Activated naive CD4-positive, alpha-beta T cell treated with anti-CD3 and anti-CD28 coated beads for 36 hours (primary cell): Measurements from ENCODE around the gene ADSS1. TPM values are rescaled to one million over a fixed set of nuclear protein-coding genes. Genes with fewer than 3 reads are reported as not detected.

Experiments used
- CTCF ChIA-PET: fragments of 350-600 bp; sonication (Branson Sonifier 250); formaldehyde crosslinking; loops from one replicate; lab custom pipeline; 2021; ENCODE audit warnings: antibody characterized with exemption; lab: Charles Lee
- DNase-seq: peaks from one replicate; pipeline ENCODE4 v3.0.0-alpha.2; 2020
- H3K27ac Mint-ChIP-seq: one replicate; pipeline ENCODE4 v1.8.0; 2021; ENCODE audit warnings: mild to moderate bottlenecking, mixed read lengths
- H3K27me3 Mint-ChIP-seq: one replicate; pipeline ENCODE4 v1.8.0; 2021; ENCODE audit warnings: low read depth, mixed read lengths
- H3K36me3 Mint-ChIP-seq: one replicate; pipeline ENCODE4 v1.8.0; 2021; ENCODE audit warnings: low read depth, mixed read lengths
- H3K4me1 Mint-ChIP-seq: one replicate; pipeline ENCODE4 v1.8.0; 2021; ENCODE audit warnings: low read depth, mixed read lengths
- H3K4me3 Mint-ChIP-seq: one replicate; pipeline ENCODE4 v1.8.0; 2021; ENCODE audit warnings: mild to moderate bottlenecking, moderate library complexity, mixed read lengths
- H3K9me3 Mint-ChIP-seq: one replicate; pipeline ENCODE4 v1.8.0; 2021; ENCODE audit warnings: mixed read lengths
- intact Hi-C: fragments of 100-400 bp; cut with micrococcal nuclease; formaldehyde crosslinking; loops from one replicate; pipeline ENCODE4 v1.15.1; 2023
- total RNA-seq, 2 experiments: library from RNA; stranded (reverse); gene quantifications; one replicate each; pipeline ENCODE4 v1.2.3, GENCODE V29; 2021

Gene ADSS1
- total RNA-seq, 2 experiments from 2014 or later: 5.1 to 5.5 TPM

DNA sequence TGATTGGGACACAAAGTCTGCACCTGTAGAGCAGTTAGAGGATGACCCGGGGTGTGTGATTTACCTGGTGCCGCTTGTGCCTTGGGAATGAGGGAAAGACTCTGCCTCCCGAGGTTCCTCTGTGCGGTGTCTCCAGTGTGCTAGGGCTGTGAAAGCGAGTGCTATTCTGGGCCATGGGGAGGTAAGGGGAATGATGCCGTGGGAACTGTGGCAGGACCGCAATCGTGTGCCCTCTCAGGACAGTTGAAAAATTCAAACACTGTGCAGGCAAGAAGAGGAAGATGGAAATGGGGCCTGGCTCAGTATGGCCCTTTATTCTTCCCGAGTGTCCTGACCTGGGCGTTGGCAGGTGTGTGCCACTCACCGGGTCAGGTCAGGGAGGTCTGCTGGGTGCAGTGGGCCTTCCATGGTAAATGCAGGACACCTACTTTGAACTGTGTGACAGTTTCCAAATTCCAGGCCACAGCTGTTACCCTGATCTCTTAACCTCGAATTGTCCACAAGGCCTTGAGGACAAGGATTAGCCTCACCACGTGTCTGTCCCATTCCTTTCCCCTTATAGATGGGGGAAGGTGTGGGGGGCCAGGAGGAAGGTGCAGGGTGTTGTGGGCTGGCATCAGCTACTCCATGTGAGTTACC lies 30.3 kb downstream of the ADSS1 start:
- peak overlapping the region; percentile 69 for H3K27ac Mint-ChIP-seq
- no peak for DNase-seq
- intact Hi-C loops: loop anchor here (5.0 to 10.0 kb wide), 2 partner anchors 310 to 1977 kb away; partner anchors contain the start of genes GPR132 and TRAF3
- peaks cover 14% of the 10 kb centered on the region for H3K36me3 Mint-ChIP-seq
- peaks cover 32% of the 10 kb centered on the region for H3K4me1 Mint-ChIP-seq
- CTCF ChIA-PET: interaction anchor here (0.6 to 3.6 kb wide), 4 partner anchors 10 to 827 kb away, joined by 3 to 20 read pairs (median 4); no protein-coding TSS in a partner anchor
- no peaks in the 10 kb centered on the region for H3K27me3 Mint-ChIP-seq
- H3K4me3 Mint-ChIP-seq: peak overlapping the region; percentile 91
- H3K9me3 Mint-ChIP-seq: no peaks in the 10 kb centered on the region

DNA sequence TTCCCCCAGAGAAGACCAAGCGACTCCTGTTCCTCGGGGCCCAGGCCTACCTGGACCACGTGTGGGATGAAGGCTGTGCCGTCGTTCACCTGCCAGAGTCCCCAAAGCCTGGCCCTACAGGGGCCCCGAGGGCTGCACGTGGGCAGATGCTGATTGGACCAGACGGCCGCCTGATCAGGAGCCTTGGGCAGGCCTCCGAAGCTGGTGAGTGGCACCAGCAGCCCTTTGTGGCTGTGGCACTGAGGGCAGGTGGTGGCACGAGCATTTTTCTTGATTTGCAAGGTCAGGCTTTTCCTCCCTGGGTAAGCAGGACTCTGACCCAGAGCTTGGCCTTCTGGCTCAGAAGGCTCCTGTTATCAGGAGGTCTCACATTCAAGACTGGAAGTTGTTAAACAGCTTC lies 31.6 kb downstream of the ADSS1 start:
- Mint-ChIP-seq H3K27me3 (no peaks in the 10 kb centered on the region), H3K4me1 (peaks cover 32% of the 10 kb centered on the region), H3K27ac (no peak overlapping the region), H3K4me3 (no peak overlapping the region), H3K36me3 (peaks cover 16% of the 10 kb centered on the region), H3K9me3 (no peaks in the 10 kb centered on the region)
- CTCF ChIA-PET: interaction anchor here (1.2 kb wide), 1 partner anchor 13 kb away, joined by 4 read pairs; no protein-coding TSS in a partner anchor
- DNase-seq: no peak
- intact Hi-C loops: loop anchor here (10.0 kb wide), 1 partner anchor 309 kb away; the partner anchor contains the start of gene GPR132

DNA sequence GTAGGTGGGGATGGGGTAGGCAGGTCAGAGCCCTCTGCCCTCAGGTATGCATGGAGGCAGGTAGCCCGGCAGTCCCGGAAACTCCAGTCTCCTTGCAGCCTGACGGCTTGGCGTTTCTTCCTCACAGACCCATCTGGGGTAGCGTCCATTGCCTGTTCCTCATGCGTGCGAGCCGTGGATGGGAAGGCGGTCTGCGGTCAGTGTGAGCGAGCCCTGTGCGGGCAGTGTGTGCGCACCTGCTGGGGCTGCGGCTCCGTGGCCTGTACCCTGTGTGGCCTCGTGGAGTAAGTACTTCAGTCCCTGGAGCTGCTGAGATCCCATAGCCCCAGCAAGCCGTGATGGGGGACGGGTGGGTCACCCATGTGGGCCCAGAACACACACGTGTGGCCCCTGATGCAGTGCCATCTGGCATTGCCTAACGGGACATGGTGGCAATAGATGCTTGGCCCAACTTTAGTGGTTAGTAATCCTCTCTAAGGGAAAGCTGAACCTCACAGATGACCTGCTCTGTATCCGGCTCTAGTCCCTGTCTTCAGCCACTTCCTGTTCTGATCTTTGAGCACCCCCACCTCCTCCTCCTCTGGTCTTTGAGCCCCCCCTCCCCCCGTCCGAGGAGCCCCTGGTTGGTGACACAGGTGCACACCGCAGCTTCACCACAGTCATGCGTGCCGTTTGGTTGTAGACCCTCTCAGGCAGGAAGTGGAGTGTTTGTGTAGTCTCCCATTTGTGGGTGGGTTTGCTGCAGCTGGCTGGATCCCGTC lies 32.6 kb downstream of the ADSS1 start:
- intact Hi-C loops: loop anchor here (10.0 kb wide), 1 partner anchor 308 kb away; the partner anchor contains the start of gene GPR132
- Mint-ChIP-seq H3K36me3 (peaks cover 26% of the 10 kb centered on the region), H3K4me3 (no peak overlapping the region), H3K4me1 (peaks cover 32% of the 10 kb centered on the region), H3K27ac (no peak overlapping the region), H3K27me3 (no peaks in the 10 kb centered on the region), H3K9me3 (no peaks in the 10 kb centered on the region)
- CTCF ChIA-PET: no interaction called here
- no peak for DNase-seq

DNA sequence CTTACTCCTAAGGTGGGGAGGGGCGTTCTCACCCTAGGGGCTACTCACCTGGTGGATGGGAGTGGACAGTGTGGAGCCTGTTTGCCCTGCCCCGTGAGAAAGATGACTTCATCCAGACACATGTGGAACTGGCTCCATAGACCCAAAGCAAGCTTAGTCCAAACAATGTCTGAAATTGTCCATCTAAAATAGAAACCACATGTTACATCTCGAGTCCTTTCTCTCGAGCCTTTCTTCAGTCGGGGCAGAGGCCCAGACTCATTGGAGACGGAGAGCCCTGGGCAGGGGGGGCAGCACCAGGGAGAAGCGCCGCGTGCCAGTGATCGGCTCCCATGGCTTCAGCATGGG lies 33.2 kb downstream of the ADSS1 start:
- Mint-ChIP-seq H3K4me3 (no peak overlapping the region), H3K27me3 (no peaks in the 10 kb centered on the region), H3K9me3 (no peaks in the 10 kb centered on the region), H3K36me3 (peaks cover 30% of the 10 kb centered on the region), H3K4me1 (peaks cover 32% of the 10 kb centered on the region), H3K27ac (no peak overlapping the region)
- no peak for DNase-seq
- intact Hi-C loops: loop anchor here (10.0 kb wide), 1 partner anchor 308 kb away; the partner anchor contains the start of gene GPR132
- CTCF ChIA-PET: no interaction called here

DNA sequence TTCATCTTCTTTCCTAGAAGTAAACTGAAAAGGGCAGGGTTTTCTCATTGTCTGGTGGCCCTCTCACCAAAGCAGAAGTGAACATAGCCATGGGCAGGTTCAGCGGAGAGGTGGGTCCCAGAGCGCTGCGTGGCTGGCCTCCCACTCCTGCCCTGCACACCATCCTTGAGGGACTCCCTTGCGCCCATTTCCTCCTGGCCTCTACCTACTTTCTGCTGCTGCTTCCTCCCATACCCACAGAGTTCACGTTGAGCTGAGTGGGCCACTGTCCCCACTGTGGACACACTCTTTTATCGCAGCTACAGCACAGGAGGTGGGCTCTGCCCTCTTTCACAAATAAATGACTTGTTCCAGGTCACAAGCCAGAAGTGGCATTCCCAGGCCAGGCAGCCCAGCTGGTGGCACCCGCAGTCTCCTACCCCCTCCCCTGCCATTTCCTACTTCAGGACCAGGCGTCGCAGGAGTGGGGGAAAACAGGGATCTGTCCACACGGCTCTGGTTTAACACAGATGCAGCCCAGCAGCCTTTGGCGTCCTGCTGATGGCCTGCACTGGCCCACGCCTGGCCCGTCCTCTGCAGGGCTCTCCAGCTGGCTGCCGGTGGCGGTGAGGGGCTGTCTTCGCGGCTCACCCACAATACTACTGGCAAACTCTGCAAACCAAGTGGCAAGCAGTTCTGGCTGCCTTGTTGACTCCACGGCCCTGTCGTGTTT lies 33.8 kb downstream of the ADSS1 start:
- no peak for DNase-seq
- Mint-ChIP-seq H3K27me3 (no peaks in the 10 kb centered on the region), H3K4me3 (no peak overlapping the region), H3K4me1 (peaks cover 32% of the 10 kb centered on the region), H3K27ac (no peak overlapping the region), H3K36me3 (peaks cover 32% of the 10 kb centered on the region), H3K9me3 (no peaks in the 10 kb centered on the region)
- CTCF ChIA-PET: interaction anchor here (2.6 kb wide), 1 partner anchor 10 kb away, joined by 13 read pairs; no protein-coding TSS in a partner anchor
- intact Hi-C loops: loop anchor here (10.0 kb wide), 1 partner anchor 307 kb away; the partner anchor contains the start of gene GPR132

DNA sequence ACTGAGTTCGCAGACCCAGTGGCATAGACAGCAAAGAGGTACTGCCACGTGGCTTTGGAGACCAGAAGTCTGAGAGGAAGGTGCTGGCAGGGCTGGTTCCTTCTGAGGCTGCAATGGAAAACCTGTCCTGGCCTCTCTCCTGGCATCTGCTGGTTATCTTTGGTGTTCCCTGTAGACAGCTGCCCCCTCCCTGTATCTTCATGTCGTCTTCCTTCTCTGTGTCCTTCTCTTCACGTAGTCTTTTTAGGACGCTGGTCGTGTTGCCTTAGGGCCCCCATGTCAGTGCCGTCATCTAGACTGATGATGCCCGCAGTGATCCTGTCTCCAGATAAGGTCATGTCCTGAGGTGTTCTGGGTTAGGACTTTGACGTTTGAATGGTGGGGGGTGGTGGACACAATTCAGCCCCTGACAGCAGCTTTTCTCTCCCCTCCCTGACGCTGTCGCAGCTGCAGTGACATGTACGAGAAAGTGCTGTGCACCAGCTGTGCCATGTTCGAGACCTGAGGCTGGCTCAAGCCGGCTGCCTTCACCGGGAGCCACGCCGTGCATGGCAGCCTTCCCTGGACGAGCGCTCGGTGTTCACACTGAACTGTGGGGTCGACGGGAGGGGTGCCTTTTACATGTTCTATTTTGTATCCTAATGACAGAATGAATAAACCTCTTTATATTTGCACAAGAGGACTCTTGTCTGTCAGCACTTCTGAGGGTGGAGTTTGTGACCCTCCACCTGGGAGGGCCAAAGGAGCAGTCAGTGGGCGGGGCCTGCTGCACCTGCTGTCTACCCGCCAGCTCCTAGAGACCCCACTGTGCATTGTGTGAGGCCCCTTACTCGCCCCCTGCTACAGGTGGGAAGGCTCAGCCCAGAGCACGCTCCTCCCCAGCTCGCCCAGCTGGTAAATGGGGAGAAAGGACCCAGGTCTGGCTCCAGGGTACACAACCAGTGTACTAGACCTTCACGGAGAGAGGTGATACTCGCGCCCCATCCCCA lies 35.2 kb downstream of the ADSS1 start:
- Mint-ChIP-seq H3K9me3 (no peaks in the 10 kb centered on the region), H3K27me3 (no peaks in the 10 kb centered on the region), H3K4me1 (peaks cover 25% of the 10 kb centered on the region), H3K36me3 (peaks cover 27% of the 10 kb centered on the region), H3K27ac (no peak overlapping the region), H3K4me3 (no peak overlapping the region)
- CTCF ChIA-PET: interaction anchor here (2.6 kb wide), 1 partner anchor 9 kb away, joined by 13 read pairs; no protein-coding TSS in a partner anchor
- no peak for DNase-seq
- intact Hi-C loops: loop anchor here (10.0 kb wide), 1 partner anchor 306 kb away; the partner anchor contains the start of gene GPR132

DNA sequence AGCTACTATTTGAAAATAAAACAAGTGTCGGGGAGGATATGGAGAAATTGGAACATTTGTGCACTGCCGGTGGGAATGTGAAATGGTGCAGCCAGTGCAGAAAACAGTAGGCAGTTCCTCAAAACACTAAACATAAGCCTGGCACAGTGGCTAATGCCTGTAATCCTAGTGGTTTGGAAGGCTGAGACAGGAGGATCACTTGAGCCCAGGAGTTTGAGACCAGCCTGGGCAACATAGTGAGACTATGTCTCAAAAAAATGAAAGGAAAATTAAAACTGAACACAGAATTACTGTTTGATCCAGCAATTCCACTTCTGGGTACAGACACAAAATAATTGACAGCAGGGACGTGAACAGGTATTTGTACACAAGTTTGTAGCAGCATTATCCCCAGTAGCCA lies 41.5 kb downstream of the ADSS1 start:
- DNase-seq: no peak
- CTCF ChIA-PET: interaction anchor here (0.6 to 1.3 kb wide), 3 partner anchors 23 to 60 kb away, joined by 4 to 6 read pairs (median 5); no protein-coding TSS in a partner anchor
- H3K27ac Mint-ChIP-seq: no peak overlapping the region
- peaks cover 19% of the 10 kb centered on the region for H3K36me3 Mint-ChIP-seq
- H3K4me1 Mint-ChIP-seq: peaks cover 7% of the 10 kb centered on the region
- intact Hi-C loops: no loop called here
- H3K4me3 Mint-ChIP-seq: no peak overlapping the region
- H3K27me3 Mint-ChIP-seq: no peaks in the 10 kb centered on the region
- no peaks in the 10 kb centered on the region for H3K9me3 Mint-ChIP-seq

DNA sequence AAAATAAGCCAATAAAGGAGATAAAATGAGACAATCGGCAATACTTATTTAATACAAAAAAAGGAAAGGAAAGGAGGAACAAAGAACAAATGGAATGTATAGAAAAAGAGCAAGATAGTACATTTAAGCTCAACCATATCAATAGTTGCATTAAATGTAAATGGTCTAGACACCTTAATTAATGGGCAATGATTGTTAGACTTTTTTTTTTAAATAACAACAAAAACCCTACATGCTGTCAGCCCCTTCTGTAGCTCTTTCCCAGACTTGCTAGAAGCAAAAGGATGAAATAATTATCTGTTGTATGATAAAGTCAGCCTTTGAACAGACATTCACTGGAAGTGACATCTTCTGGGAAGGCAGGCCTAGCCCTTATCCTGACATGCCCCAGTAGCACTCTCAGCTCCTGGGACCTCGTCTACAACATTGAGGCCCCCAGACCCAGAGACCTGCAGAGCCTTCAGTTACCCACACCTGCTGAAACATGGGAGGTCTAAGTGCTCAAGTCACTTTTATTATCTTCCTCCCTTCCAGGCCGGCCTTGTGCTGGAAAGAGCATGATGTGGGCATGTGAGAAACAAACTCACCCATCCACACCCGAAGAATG lies 42.3 kb downstream of the ADSS1 start:
- Mint-ChIP-seq H3K4me3 (no peak overlapping the region), H3K36me3 (peaks cover 19% of the 10 kb centered on the region), H3K9me3 (peaks cover 4% of the 10 kb centered on the region), H3K4me1 (peaks cover 7% of the 10 kb centered on the region), H3K27me3 (no peaks in the 10 kb centered on the region), H3K27ac (no peak overlapping the region)
- CTCF ChIA-PET: interaction anchor here (0.6 to 1.6 kb wide), 4 partner anchors 14 to 59 kb away, joined by 3 to 7 read pairs (median 4); no protein-coding TSS in a partner anchor
- DNase-seq: no peak
- intact Hi-C loops: no loop called here

DNA sequence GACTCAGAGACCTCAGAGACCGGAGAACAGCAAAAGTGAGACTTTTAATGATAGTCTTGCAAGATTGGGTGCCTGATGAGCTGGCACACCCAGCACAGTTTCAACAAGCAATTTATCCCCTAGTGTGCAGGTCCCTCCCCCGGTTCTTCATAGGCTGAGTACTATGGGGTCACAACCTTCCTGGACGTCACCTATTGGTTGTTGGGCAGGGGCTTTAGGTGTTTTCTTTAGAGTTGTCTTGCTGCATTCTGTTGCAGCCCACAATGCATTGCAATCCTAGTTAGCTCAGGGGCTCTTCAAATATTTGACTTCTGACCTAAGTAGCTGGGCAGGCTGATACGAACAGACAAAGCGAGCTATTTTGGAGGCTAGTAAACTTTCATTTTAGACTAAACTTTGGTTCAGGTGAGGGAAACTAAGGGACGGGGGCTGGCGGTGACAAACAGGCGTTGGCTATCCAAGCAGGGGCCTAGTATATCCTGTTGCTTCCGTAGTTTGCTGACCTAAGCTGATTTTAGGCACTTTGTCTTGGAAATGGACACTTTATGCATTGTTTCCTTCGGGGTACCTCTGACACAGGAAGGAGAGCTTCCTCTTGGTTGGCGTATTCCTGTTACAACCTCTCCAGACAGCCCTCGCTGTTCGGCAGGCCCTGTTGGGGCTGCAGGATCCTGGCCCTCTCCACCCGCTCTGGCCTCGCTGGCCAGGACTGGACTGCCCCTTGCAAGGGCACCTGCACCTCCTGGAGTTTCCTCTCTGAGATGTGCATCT lies 43.0 kb downstream of the ADSS1 start:
- intact Hi-C loops: no loop called here
- Mint-ChIP-seq H3K27me3 (no peaks in the 10 kb centered on the region), H3K27ac (no peak overlapping the region), H3K36me3 (peaks cover 19% of the 10 kb centered on the region), H3K4me3 (no peak overlapping the region), H3K4me1 (peaks cover 7% of the 10 kb centered on the region), H3K9me3 (peaks cover 4% of the 10 kb centered on the region)
- no peak for DNase-seq
- CTCF ChIA-PET: interaction anchor here (0.6 to 1.9 kb wide), 4 partner anchors 8 to 59 kb away, joined by 4 to 13 read pairs (median 6); no protein-coding TSS in a partner anchor

DNA sequence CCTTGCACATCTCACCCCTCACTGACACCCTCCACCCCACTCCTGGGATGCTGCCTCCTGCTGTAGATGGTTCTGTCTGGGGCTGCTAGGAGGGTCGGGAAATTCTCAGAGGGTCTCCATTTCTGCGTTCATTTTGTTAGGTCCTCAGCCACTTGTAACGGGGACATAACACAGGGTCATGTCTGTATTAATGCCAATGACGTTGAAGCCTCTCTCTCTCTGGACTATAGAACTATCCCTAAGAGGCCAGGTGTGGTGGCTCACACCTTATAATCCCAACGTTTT lies 43.5 kb downstream of the ADSS1 start:
- Mint-ChIP-seq H3K27ac (no peak overlapping the region), H3K4me1 (peaks cover 7% of the 10 kb centered on the region), H3K4me3 (no peak overlapping the region), H3K9me3 (peaks cover 4% of the 10 kb centered on the region), H3K27me3 (no peaks in the 10 kb centered on the region), H3K36me3 (peaks cover 18% of the 10 kb centered on the region)
- CTCF ChIA-PET: interaction anchor here (1.4 to 1.9 kb wide), 3 partner anchors 8 to 58 kb away, joined by 4 to 34 read pairs (median 13); no protein-coding TSS in a partner anchor
- DNase-seq: no peak
- intact Hi-C loops: no loop called here
